Measurements from ENCODE around the gene SPSB1. TPM values are rescaled to one million over a fixed set of nuclear protein-coding genes. Genes with fewer than 3 reads are reported as not detected.

The SPSB1 gene
- total and polyA plus RNA-seq, 2 experiments from 2014 or later = 2.4 to 6.8 TPM

- DNase-seq (ENCODE audit: low spot score) = no peak
- Histone ChIP-seq H3K27ac (ENCODE audit: low read depth) (no peak overlapping the region), H3K27me3 (ENCODE audit: insufficient read depth) (no peaks in the 10 kb centered on the region), H3K4me3 (no peak overlapping the region), H2AFZ (no peak overlapping the region), H4K20me1 (replicated peaks; ENCODE audit: insufficient read depth) (no peaks in the 10 kb centered on the region), H3K79me2 (replicated peaks; ENCODE audit: insufficient read depth) (no peaks in the 10 kb centered on the region), H3K9me2 (ENCODE audit: insufficient read depth) (no peaks in the 10 kb centered on the region), H3K36me3 (ENCODE audit: insufficient read depth) (no peaks in the 10 kb centered on the region), H3K4me1 (ENCODE audit: insufficient read depth) (no peaks in the 10 kb centered on the region), H3K4me2 (no peak overlapping the region), H3F3A (replicated peaks; ENCODE audit: low read depth) (no peaks in the 10 kb centered on the region)
- no peak for TF ChIP-seq ZNF114 (CRISPR knock-in tag; IDR thresholded peaks at IDR 0.05)
- TF ChIP-seq POLR2AphosphoS5 (IDR thresholded peaks at IDR 0.05; ENCODE audit: low read depth) = no peak
- no peak for TF ChIP-seq EZH2phosphoT487 (IDR thresholded peaks at IDR 0.05; ENCODE audit: unreplicated experiment)
- TF ChIP-seq CREB1 (CRISPR knock-in tag; IDR thresholded peaks at IDR 0.05; ENCODE audit: low read depth) = no peak
- TF ChIP-seq EZH2 (IDR thresholded peaks at IDR 0.05; ENCODE audit: low read depth, unreplicated experiment) = no peak
- TF ChIP-seq NANOG (IDR thresholded peaks at IDR 0.05; ENCODE audit: borderline replicate concordance) = no peak
- no peak for TF ChIP-seq REST (IDR thresholded peaks at IDR 0.05; ENCODE audit: unreplicated experiment)
- TF ChIP-seq JUNB (IDR thresholded peaks at IDR 0.05; ENCODE audit: unreplicated experiment) = no peak
- TF ChIP-seq STAT1 (IDR thresholded peaks at IDR 0.05; ENCODE audit: unreplicated experiment) = no peak
- no peak for TF ChIP-seq ZNF462 (CRISPR knock-in tag; IDR thresholded peaks at IDR 0.05)
- TF ChIP-seq CTCF (conservative IDR thresholded peaks at IDR 0.05; ENCODE audit: low read depth in 2 of 2) = no peak
- no peak for TF ChIP-seq ETS1 (IDR thresholded peaks at IDR 0.05)
- TF ChIP-seq ZNF331 (CRISPR knock-in tag; IDR thresholded peaks at IDR 0.05; ENCODE audit: low read depth) = no peak
- H3K27ac Mint-ChIP-seq = no peak overlapping the region
- no peaks in the 10 kb centered on the region for H3K36me3 Mint-ChIP-seq (ENCODE audit: low read depth)
- H3K4me1 Mint-ChIP-seq = no peaks in the 10 kb centered on the region; the same call in 2 of the 3 replicates
- 0 out of 3 replicates have a peak, but pooled peaks cover 1% of the 10 kb centered on the region for H3K9me3 Mint-ChIP-seq
- H3K27me3 Mint-ChIP-seq (ENCODE audit: insufficient read depth, low read depth, poor library complexity) = peaks cover 6% of the 10 kb centered on the region
- no peak overlapping the region for H3K4me3 Mint-ChIP-seq
- ATAC-seq = no peak
Observed at GRCh38 chr1:9406111-9406510, 113.4 kb downstream of the SPSB1 start.

All from GM23338 (cell line).